ENCODE measurements around the gene HINT3. TPM values are rescaled to one million over a fixed set of nuclear protein-coding genes. Genes with fewer than 3 reads are reported as not detected.

HINT3 gene
- total and polyA plus RNA-seq, 2 donors (not counting 3 experiments of a cell fraction or from before 2014, with no cell fraction given), result 1.8 to 8.4 TPM

- no peak overlapping the region for H3K4me3 ChIP-seq (replicated peaks in 1 of 3; ENCODE audit: insufficient read depth in 1 of 3, low read depth in 1 of 3, low read length in 3 of 3)
- no peak for FAIRE-seq
- H3K9ac ChIP-seq (replicated peaks; ENCODE audit: extremely low read depth, insufficient read depth, low read length), result no peak overlapping the region
- H3K36me3 ChIP-seq (ENCODE audit: control insufficient read depth in 2 of 2, extremely low read depth in 1 of 2, insufficient read depth in 2 of 2, low read length in 2 of 2), result peaks cover 11 to 13% of the 10 kb centered on the region in 2 experiments
- BruUV-seq (replicated peaks), result no TSS peak
- intact Hi-C loops (cut with micrococcal nuclease), result no loop called here
- CTCF ChIA-PET, result interaction anchor here (1.4 to 1.8 kb wide), 5 partner anchors 38 to 126 kb away, joined by 4 to 7 read pairs (median 4); partner anchors contain the start of gene HINT3
- no peaks in the 10 kb centered on the region for H4K20me1 ChIP-seq (replicated peaks; ENCODE audit: control insufficient read depth, extremely low read depth, insufficient read depth, low read length)
- no peaks in the 10 kb centered on the region for H3K27me3 ChIP-seq (ENCODE audit: control insufficient read depth in 2 of 2, insufficient read depth in 2 of 2, low read length in 2 of 2)
- no peak for DNase-seq (ENCODE audit: low read depth, low spot score)
- no peak overlapping the region for H2AFZ ChIP-seq (ENCODE audit: low read depth, low read length)
- H3K9me1 ChIP-seq (replicated peaks; ENCODE audit: control insufficient read depth, extremely low read depth, insufficient read depth, low read length), result peaks cover 2% of the 10 kb centered on the region
- H3K9me3 ChIP-seq (replicated peaks; ENCODE audit: control insufficient read depth, insufficient read depth, low read length), result no peaks in the 10 kb centered on the region
- dilution Hi-C loops (cut with MboI; ENCODE audit: extremely low pct_ligation_motif_present, low sequenced_read_pairs), result no loop called here
- H3K79me2 ChIP-seq (ENCODE audit: control insufficient read depth, insufficient read depth, low read length), result no peaks in the 10 kb centered on the region
- POLR2A ChIA-PET, result no interaction called here
- peak overlapping the region; percentile 15 for H3K27ac ChIP-seq (ENCODE audit: insufficient read depth, low read depth, low read length)
- H3K4me1 ChIP-seq (ENCODE audit: control insufficient read depth, extremely low read depth, insufficient read depth, low read length), result peaks cover 34% of the 10 kb centered on the region
- TF ChIP-seq CTCF (IDR thresholded peaks at IDR 0.05; ENCODE audit: extremely low read depth in 1 of 2, insufficient read depth in 1 of 2, low read depth in 1 of 2, low read length in 2 of 2) (no peak), MYC (IDR thresholded peaks at IDR 0.05; ENCODE audit: low read depth, low read length) (no peak), EZH2 (IDR thresholded peaks at IDR 0.05; ENCODE audit: borderline replicate concordance, low read depth, low read length, severe bottlenecking) (no peak), FOS (IDR thresholded peaks at IDR 0.05; ENCODE audit: borderline replicate concordance, insufficient read depth, low read length) (no peak), POLR2A (IDR thresholded peaks at IDR 0.05; ENCODE audit: low read depth, low read length) (no peak), GATA2 (IDR thresholded peaks at IDR 0.05; ENCODE audit: insufficient read depth, insufficient read length, low read depth, low read length) (no peak), POLR2AphosphoS5 (IDR thresholded peaks at IDR 0.05; ENCODE audit: insufficient read depth, low read depth, low read length) (no peak), MAX (IDR thresholded peaks at IDR 0.05; ENCODE audit: insufficient read depth, insufficient read length) (no peak), JUN (IDR thresholded peaks at IDR 0.05; ENCODE audit: borderline replicate concordance, insufficient read depth, insufficient read length, low read depth) (no peak)
- no peak overlapping the region for H3K4me2 ChIP-seq (ENCODE audit: insufficient read depth, low read length)
Observed at GRCh38 chr6:125913145-125913544, 43.4 kb upstream of the HINT3 start.

Measured in endothelial cell of umbilical vein (primary cell).